ENCODE results near the gene MEGF9.
A peak's percentile ranks its signal among the peaks of the same experiment; 100 is the strongest.

Gene MEGF9

GRCh38 chr9:120622790-120623189, 91.5 kb downstream of the MEGF9 start:
- Histone ChIP-seq H3K27me3 (ENCODE audit: insufficient read depth, low read length) (no peaks in the 10 kb centered on the region), H3K27ac (ENCODE audit: low read depth, low read length, poor library complexity, severe bottlenecking) (no peak overlapping the region), H3K4me1 (ENCODE audit: insufficient read depth, low read length, severe bottlenecking) (no peaks in the 10 kb centered on the region), H3K36me3 (ENCODE audit: insufficient read depth, low read length) (no peaks in the 10 kb centered on the region), H3K4me3 (ENCODE audit: low read depth, low read length, poor library complexity, severe bottlenecking) (no peak overlapping the region), H3K9ac (ENCODE audit: low read length) (no peak overlapping the region), H2AFZ (ENCODE audit: low read length) (no peak overlapping the region), H3F3A (ENCODE audit: insufficient read depth, low read length) (no peaks in the 10 kb centered on the region), H3K4me2 (ENCODE audit: low read length) (no peak overlapping the region), H3K79me2 (ENCODE audit: insufficient read depth, low read length) (no peaks in the 10 kb centered on the region), H4K20me1 (ENCODE audit: insufficient read depth, low read length) (no peaks in the 10 kb centered on the region), H3K9me3 (ENCODE audit: low read length) (no peaks in the 10 kb centered on the region), H3K9me2 (ENCODE audit: low read depth, low read length) (no peaks in the 10 kb centered on the region)
- TF ChIP-seq EZH2 (IDR thresholded peaks at IDR 0.05; ENCODE audit: borderline replicate concordance, low read length) (no peak), CTCF (IDR thresholded peaks at IDR 0.05; ENCODE audit: low read length) (no peak)

- no peaks in the 10 kb centered on the region for H3F3A ChIP-seq (ENCODE audit: insufficient read depth, low read length)
- TF ChIP-seq EZH2 (IDR thresholded peaks at IDR 0.05; ENCODE audit: borderline replicate concordance, low read length): no peak
- TF ChIP-seq CTCF (IDR thresholded peaks at IDR 0.05; ENCODE audit: low read length): no peak
- no peaks in the 10 kb centered on the region for H3K9me3 ChIP-seq (ENCODE audit: low read length)
- no peak overlapping the region for H3K4me3 ChIP-seq (ENCODE audit: low read depth, low read length, poor library complexity, severe bottlenecking)
- no peak overlapping the region for H2AFZ ChIP-seq (ENCODE audit: low read length)
- no peaks in the 10 kb centered on the region for H3K9me2 ChIP-seq (ENCODE audit: low read depth, low read length)
- no peaks in the 10 kb centered on the region for H3K27me3 ChIP-seq (ENCODE audit: insufficient read depth, low read length)
- no peaks in the 10 kb centered on the region for H3K36me3 ChIP-seq (ENCODE audit: insufficient read depth, low read length)
- H3K4me1 ChIP-seq (ENCODE audit: insufficient read depth, low read length, severe bottlenecking): no peaks in the 10 kb centered on the region
- no peaks in the 10 kb centered on the region for H4K20me1 ChIP-seq (ENCODE audit: insufficient read depth, low read length)
- H3K27ac ChIP-seq (ENCODE audit: low read depth, low read length, poor library complexity, severe bottlenecking): no peak overlapping the region
- H3K4me2 ChIP-seq (ENCODE audit: low read length): no peak overlapping the region
- no peak overlapping the region for H3K9ac ChIP-seq (ENCODE audit: low read length)
- H3K79me2 ChIP-seq (ENCODE audit: insufficient read depth, low read length): no peaks in the 10 kb centered on the region
Observed at GRCh38 chr9:120621941-120622340, 92.3 kb downstream of the MEGF9 start.

- Histone ChIP-seq H3K4me3 (ENCODE audit: low read depth, low read length, poor library complexity, severe bottlenecking) (no peak overlapping the region), H3K9me2 (ENCODE audit: low read depth, low read length) (no peaks in the 10 kb centered on the region), H3F3A (ENCODE audit: insufficient read depth, low read length) (no peaks in the 10 kb centered on the region), H3K27ac (ENCODE audit: low read depth, low read length, poor library complexity, severe bottlenecking) (no peak overlapping the region), H3K27me3 (ENCODE audit: insufficient read depth, low read length) (no peaks in the 10 kb centered on the region), H2AFZ (ENCODE audit: low read length) (no peak overlapping the region), H3K9ac (ENCODE audit: low read length) (no peak overlapping the region), H3K4me1 (ENCODE audit: insufficient read depth, low read length, severe bottlenecking) (no peaks in the 10 kb centered on the region), H3K79me2 (ENCODE audit: insufficient read depth, low read length) (no peaks in the 10 kb centered on the region), H4K20me1 (ENCODE audit: insufficient read depth, low read length) (no peaks in the 10 kb centered on the region), H3K9me3 (ENCODE audit: low read length) (no peaks in the 10 kb centered on the region), H3K4me2 (ENCODE audit: low read length) (no peak overlapping the region), H3K36me3 (ENCODE audit: insufficient read depth, low read length) (no peaks in the 10 kb centered on the region)
- TF ChIP-seq CTCF (IDR thresholded peaks at IDR 0.05; ENCODE audit: low read length): peak; percentile 86
- no peak for TF ChIP-seq EZH2 (IDR thresholded peaks at IDR 0.05; ENCODE audit: borderline replicate concordance, low read length)
Observed at GRCh38 chr9:120619751-120620655, 94.3 kb downstream of the MEGF9 start.

All from OCI-LY1 (cell line).